IMR-90 (cell line): ENCODE results near the gene FAM174C.

Experiments
- BHLHE40 ChIP-seq: fragments of 150-350 bp; IDR thresholded peaks from 2 replicates; pipeline ENCODE4 v1.6.1; 2016; ENCODE audit warnings: mild to moderate bottlenecking, low read depth, low read length
- CTCF ChIP-seq: conservative IDR thresholded peaks from 2 replicates; pipeline ENCODE4 v1.5.1; 2012; ENCODE audit warnings: mild to moderate bottlenecking, low read depth, low read length, improper control_type of control experiment
- MAZ ChIP-seq: IDR thresholded peaks from 2 replicates; pipeline ENCODE4 v1.6.1; 2012; ENCODE audit warnings: low read depth, mild to moderate bottlenecking, low read length, improper control_type of control experiment, moderate library complexity, borderline replicate concordance
- POLR2A ChIP-seq: IDR thresholded peaks from 2 replicates; pipeline ENCODE4 v1.6.1; 2012; ENCODE audit warnings: mild to moderate bottlenecking, low read depth, low read length
- RAD21 ChIP-seq: IDR thresholded peaks from 2 replicates; pipeline ENCODE4 v1.6.1; 2012; ENCODE audit warnings: low read length, improper control_type of control experiment
- RCOR1 ChIP-seq: IDR thresholded peaks from 2 replicates; pipeline ENCODE4 v1.6.1; 2012; ENCODE audit warnings: mild to moderate bottlenecking, low read length, improper control_type of control experiment; ENCODE audit not compliant: insufficient replicate concordance
- USF2 ChIP-seq: fragments of 150-350 bp; IDR thresholded peaks from 2 replicates; pipeline ENCODE4 v1.6.1; 2017; ENCODE audit warnings: mild to moderate bottlenecking, antibody characterized with exemption, low read length, low read depth

GRCh38 chr19:1266916-1267476, 8.3 kb upstream of the FAM174C start:
- no peak for TF ChIP-seq BHLHE40
- no peak for TF ChIP-seq RCOR1
- TF ChIP-seq CTCF = peak; percentile 88
- TF ChIP-seq POLR2A = no peak; the same call in 1 of the 2 replicates
- TF ChIP-seq USF2 = 0 out of 2 replicates have a peak, but pooled peaks have one; percentile 1
- TF ChIP-seq RAD21 = peak; percentile 76
- TF ChIP-seq MAZ = peak; percentile 61; the same call in 1 of the 2 replicates
